ENCODE data around the gene CD96. TPM values are rescaled to one million over a fixed set of nuclear protein-coding genes. Genes with fewer than 3 reads are reported as not detected.

The CD96 gene
- polyA plus RNA-seq, 1 experiment, result 0.12 TPM

DNA sequence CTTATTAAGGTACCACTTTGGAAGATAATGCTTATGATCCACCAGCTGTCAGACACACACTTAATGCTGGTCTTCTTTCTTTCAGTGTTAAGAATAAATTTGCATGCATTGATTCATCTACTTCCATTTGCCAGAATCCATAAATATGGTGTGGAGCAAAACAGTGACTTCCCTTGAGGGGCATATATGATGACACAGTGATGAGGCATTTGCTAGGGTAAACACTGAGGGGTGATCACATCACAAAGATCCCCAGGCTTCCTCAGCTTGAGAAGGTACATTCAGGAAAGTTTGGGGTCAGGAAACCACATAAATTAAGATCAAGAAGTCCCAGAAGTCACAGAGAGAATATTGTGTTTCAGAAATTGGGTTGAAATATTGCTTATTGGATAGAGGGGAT lies 63.0 kb downstream of the CD96 start:
- Histone ChIP-seq H3K27me3 (ENCODE audit: control insufficient read depth, insufficient read depth, low read length) (no peaks in the 10 kb centered on the region), H3K27ac (ENCODE audit: low read depth, low read length) (no peak overlapping the region), H3K9me3 (ENCODE audit: control insufficient read depth, insufficient read depth, low read length) (no peaks in the 10 kb centered on the region), H3K4me3 (ENCODE audit: low read depth, low read length) (no peak overlapping the region)
- DNase-seq (ENCODE audit: low read depth, low spot score), result no peak
- TF ChIP-seq, protein P1, sequence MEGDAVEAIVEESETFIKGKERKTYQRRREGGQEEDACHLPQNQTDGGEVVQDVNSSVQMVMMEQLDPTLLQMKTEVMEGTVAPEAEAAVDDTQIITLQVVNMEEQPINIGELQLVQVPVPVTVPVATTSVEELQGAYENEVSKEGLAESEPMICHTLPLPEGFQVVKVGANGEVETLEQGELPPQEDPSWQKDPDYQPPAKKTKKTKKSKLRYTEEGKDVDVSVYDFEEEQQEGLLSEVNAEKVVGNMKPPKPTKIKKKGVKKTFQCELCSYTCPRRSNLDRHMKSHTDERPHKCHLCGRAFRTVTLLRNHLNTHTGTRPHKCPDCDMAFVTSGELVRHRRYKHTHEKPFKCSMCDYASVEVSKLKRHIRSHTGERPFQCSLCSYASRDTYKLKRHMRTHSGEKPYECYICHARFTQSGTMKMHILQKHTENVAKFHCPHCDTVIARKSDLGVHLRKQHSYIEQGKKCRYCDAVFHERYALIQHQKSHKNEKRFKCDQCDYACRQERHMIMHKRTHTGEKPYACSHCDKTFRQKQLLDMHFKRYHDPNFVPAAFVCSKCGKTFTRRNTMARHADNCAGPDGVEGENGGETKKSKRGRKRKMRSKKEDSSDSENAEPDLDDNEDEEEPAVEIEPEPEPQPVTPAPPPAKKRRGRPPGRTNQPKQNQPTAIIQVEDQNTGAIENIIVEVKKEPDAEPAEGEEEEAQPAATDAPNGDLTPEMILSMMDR (IDR thresholded peaks at IDR 0.05; ENCODE audit: low read depth, low read length), result no peak
- ChIA-PET CTCF (interaction anchor here (1.1 to 1.2 kb wide), 2 partner anchors 12 to 27 kb away, joined by 3 to 4 read pairs; no protein-coding TSS in a partner anchor), POLR2A (interaction anchor here (0.6 kb wide), 1 partner anchor 295 kb away, joined by 3 read pairs; no protein-coding TSS in a partner anchor)

- H3K27ac ChIP-seq (ENCODE audit: low read depth, low read length), result no peak overlapping the region
- ChIA-PET CTCF (interaction anchor here (0.6 to 1.1 kb wide), 2 partner anchors 27 to 109 kb away, joined by 3 read pairs; no protein-coding TSS in a partner anchor), POLR2A (interaction anchor here (0.6 kb wide), 1 partner anchor 294 kb away, joined by 3 read pairs; no protein-coding TSS in a partner anchor)
- no peaks in the 10 kb centered on the region for H3K27me3 ChIP-seq (ENCODE audit: control insufficient read depth, insufficient read depth, low read length)
- H3K4me3 ChIP-seq (ENCODE audit: low read depth, low read length), result no peak overlapping the region
- no peaks in the 10 kb centered on the region for H3K9me3 ChIP-seq (ENCODE audit: control insufficient read depth, insufficient read depth, low read length)
- DNase-seq (ENCODE audit: low read depth, low spot score), result no peak
- TF ChIP-seq, protein P1 (IDR thresholded peaks at IDR 0.05; ENCODE audit: low read depth, low read length), result no peak
Measured at GRCh38 chr3:111605493-111605892, 63.5 kb downstream of the CD96 start.

DNA sequence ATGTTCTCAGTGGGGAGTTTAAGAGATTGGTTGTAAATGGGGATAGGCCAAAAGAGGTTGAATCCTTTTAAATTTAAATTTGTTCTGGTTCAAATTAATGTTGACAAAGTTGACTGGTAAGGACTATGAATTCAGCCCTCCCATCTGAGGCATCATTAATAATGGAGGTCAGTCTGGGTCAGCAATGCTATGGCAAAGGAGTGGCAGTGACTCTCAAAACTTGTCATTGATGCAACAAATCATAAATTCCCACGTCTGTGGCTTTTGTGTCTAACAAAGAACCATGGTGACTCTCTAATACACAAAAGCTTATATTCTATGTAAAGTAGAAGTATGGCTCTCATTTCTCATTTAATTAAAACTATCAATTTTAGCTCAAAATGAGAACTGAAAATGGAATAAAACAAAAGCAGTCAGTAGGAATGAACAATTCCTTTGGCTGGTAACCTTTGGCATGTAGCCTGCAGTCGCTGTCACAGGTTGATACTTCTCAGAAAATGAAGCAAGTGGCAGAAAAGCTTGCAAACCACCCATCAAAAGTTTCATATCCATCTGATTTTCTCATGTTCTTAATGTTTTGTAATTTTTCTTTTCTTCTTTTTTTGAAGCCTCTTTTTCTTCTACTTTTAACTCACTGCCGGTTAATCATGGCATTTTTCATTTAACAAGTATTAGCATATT lies 65.4 kb downstream of the CD96 start:
- no peak overlapping the region for H3K4me3 ChIP-seq (ENCODE audit: low read depth, low read length)
- DNase-seq (ENCODE audit: low read depth, low spot score), result no peak
- H3K9me3 ChIP-seq (ENCODE audit: control insufficient read depth, insufficient read depth, low read length), result no peaks in the 10 kb centered on the region
- TF ChIP-seq, protein P1 (IDR thresholded peaks at IDR 0.05; ENCODE audit: low read depth, low read length), result no peak
- CTCF ChIA-PET, result interaction anchor here (0.6 to 1.4 kb wide), 3 partner anchors 30 to 406 kb away, joined by 3 read pairs; no protein-coding TSS in a partner anchor
- no peaks in the 10 kb centered on the region for H3K27me3 ChIP-seq (ENCODE audit: control insufficient read depth, insufficient read depth, low read length)
- POLR2A ChIA-PET, result interaction anchor here (0.6 kb wide), 1 partner anchor 696 kb away, joined by 3 read pairs; no protein-coding TSS in a partner anchor
- H3K27ac ChIP-seq (ENCODE audit: low read depth, low read length), result no peak overlapping the region

- H3K4me3 ChIP-seq (ENCODE audit: low read depth, low read length), result no peak overlapping the region
- no peak overlapping the region for H3K27ac ChIP-seq (ENCODE audit: low read depth, low read length)
- H3K27me3 ChIP-seq (ENCODE audit: control insufficient read depth, insufficient read depth, low read length), result no peaks in the 10 kb centered on the region
- CTCF ChIA-PET, result no interaction called here
- TF ChIP-seq, protein P1 (IDR thresholded peaks at IDR 0.05; ENCODE audit: low read depth, low read length), result no peak
- POLR2A ChIA-PET, result no interaction called here
- H3K9me3 ChIP-seq (ENCODE audit: control insufficient read depth, insufficient read depth, low read length), result no peaks in the 10 kb centered on the region
- no peak for DNase-seq (ENCODE audit: low read depth, low spot score)
Measured at GRCh38 chr3:111608383-111608782, 66.4 kb downstream of the CD96 start.

DNA sequence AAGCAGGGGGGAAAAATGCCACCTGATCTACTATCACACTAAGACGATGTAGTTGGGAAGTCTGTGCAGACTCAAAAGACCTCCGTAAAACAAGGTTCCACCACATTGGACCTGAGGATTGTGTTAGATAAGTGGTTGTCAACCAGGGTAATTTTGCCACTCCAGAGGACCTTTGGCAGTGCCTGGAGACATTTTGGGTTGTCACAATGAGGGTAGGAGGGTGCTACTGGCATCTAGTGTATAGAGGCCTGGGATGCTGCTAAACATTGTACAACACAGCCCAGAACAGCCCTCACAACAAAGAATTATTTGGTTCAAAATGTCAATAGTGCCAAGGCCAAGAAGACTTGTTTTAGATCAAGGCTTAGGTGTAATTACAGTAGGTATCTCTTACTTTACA lies 67.7 kb downstream of the CD96 start:
- DNase-seq (ENCODE audit: low read depth, low spot score), result no peak
- Histone ChIP-seq H3K27me3 (ENCODE audit: control insufficient read depth, insufficient read depth, low read length) (no peaks in the 10 kb centered on the region), H3K9me3 (ENCODE audit: control insufficient read depth, insufficient read depth, low read length) (no peaks in the 10 kb centered on the region), H3K4me3 (ENCODE audit: low read depth, low read length) (no peak overlapping the region), H3K27ac (ENCODE audit: low read depth, low read length) (no peak overlapping the region)
- POLR2A ChIA-PET, result no interaction called here
- TF ChIP-seq, protein P1 (IDR thresholded peaks at IDR 0.05; ENCODE audit: low read depth, low read length), result no peak
- CTCF ChIA-PET, result no interaction called here
